HG02588 (cell line): ENCODE results near the gene GBA2.

Experiments
- ATAC-seq: cut with Tn5 transposase; IDR thresholded peaks from one replicate; pipeline ENCODE4 v1.9.1; 2021; ENCODE audit warnings: mild to moderate bottlenecking, moderate library complexity; ENCODE audit not compliant: unreplicated experiment

The GBA2 gene

DNA sequence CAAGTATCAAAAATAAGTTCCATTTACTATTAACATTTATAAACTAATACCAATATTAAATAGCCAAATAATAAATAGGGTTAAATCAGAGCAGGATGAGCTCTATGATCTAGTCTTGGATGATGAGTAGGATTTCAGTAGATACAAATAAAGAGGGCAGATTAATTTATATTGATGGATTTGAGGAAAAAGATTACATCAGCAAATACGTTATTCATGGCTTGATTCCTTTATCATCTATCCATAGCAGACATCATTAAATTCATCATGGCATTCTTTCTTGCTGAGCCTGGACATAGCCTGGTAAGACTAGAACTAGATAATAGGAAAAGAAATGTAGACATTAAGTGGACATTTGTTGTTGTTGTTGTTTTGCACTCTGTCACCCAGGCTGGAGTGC is 18.4 kb upstream of the GBA2 start:
- no peak for ATAC-seq

DNA sequence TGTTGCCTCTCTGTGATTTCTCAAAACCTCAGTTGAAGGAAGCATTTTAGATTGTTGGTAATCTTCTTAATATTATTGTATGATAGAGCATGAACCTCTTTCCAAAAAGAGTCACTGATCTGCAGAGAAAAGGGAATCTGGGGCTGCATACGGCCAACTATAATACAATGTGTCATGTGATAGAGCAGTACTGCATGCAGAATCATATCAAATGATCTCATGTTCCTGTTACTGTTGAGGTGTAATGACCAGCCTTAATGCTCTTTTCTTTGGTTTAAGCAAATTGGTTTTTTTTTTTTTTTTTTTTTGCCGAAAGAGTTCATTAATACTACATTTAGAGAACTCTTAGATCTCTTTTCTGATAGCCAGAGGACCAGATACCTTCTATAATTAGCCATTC is 18.0 kb upstream of the GBA2 start:
- no peak for ATAC-seq

DNA sequence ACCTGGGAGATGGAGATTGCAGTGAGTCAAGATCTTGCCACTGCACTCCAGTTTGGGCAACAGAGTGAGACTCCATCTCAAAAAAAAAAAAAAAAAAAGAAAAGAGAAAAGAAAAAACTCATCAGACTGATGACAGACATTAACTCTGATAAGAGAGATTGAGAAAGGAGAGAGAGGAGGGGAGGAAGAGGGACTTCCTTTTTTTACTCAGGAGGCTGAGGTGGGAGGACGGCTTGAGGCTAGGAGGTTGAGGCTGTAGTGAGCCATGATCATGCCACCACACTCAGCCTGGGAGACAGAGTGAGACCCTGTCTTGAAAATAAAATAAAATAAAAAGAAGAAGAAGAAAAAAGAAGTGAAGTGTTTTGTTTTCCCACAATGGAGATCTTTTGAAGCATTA is 14.8 kb upstream of the GBA2 start:
- ATAC-seq = no peak

DNA sequence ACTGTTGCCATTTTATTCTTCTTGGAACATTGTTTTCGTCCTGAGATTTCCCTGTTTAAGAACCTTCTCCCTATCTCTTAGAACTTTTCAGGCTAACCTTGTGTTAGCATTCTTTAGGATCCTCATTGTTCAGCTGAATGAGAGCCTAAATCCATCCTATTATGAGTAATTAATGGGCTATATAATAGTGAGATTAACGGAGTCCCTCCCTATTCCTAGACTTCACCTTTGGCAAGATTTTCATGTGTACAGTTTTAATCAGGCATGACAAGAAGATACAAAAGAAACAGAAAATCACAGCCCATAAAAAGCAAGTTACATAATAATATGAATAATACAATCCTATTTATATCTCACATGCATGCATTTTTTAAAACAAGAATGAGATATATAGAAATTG is 14.2 kb upstream of the GBA2 start:
- ATAC-seq = no peak

DNA sequence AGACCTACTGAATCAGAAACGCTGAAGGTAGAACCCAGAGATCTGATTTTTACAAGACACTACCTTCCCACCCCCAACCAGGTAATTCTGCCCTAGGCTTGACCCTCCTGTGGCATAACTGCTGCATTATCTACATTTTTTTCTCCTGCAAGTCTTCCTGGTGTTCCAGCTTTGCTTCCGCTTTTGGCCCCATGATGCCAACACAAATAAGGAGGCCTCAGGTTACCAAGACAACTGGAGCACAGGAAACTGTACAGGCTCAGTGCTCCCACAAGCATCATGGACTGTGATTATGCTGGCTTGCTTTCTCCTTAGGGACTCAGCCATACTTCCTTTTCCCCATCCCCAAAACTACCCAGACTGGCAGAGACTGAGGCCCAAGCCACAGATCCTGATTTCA is 11.6 kb upstream of the GBA2 start:
- no peak for ATAC-seq

DNA sequence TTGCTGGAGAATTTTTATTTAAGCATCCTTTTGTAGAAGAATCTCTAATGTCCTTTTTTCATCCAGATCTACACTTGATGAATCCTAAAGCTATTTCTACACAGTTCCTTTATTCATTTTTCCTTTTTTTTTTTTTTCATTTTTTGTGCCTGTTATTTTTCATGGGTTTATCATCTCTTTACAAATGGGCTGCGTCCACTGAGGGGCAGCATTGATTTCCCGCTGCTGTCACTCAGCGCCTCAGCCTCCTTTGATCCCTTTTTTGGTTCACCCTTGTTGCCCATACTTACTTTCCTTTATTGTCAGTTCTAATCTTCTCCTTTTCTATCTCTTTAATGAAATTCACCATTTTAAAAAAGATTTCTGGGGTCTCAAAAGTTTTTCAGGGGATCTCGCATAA is 10.8 kb upstream of the GBA2 start:
- ATAC-seq = no peak

DNA sequence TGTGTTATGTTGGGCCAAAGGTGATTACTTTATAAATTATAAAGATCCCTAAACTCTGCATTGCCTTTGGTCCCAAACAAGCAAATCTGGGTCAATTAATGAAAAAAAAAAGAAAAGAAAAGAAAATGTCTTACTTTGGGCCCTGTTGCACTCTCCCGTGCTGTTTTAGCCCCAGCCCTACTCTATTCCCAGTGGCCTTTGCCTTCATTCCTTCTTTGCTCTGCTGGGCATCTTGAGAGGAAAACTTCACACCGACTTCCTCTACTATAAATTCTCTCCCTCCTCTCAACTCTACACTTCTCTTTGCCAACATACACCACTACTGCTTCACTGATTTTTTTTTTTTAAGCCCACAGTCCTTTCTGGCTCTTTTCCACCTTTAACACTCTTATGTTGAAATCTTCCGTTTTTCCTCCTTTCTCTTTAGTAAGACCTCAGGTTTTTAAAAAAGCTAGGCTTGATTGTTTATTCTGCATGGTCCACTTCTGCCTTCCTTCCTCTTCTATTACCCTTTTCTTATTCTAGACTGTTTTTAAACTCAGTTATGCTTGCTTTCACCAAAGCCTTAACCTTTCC is 9.5 kb upstream of the GBA2 start:
- no peak for ATAC-seq

DNA sequence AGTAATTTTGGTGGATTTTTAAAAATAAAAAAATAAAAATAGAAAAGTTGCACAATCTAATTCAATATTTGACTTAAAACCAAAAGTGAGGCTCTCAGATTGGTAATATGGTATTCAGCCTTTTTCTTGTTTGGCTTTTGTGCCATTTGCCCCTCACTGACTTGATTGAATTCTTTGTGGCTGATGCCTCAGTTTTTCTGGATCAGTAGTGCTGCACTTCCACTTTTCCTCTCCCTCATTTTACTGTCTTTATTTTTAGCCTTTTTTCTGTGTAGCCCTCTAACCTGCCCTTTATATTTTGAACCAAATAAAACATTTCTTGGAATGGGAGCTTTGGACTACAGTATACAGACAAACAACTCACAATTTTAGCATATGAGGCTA is 8.9 kb upstream of the GBA2 start:
- ATAC-seq = no peak

DNA sequence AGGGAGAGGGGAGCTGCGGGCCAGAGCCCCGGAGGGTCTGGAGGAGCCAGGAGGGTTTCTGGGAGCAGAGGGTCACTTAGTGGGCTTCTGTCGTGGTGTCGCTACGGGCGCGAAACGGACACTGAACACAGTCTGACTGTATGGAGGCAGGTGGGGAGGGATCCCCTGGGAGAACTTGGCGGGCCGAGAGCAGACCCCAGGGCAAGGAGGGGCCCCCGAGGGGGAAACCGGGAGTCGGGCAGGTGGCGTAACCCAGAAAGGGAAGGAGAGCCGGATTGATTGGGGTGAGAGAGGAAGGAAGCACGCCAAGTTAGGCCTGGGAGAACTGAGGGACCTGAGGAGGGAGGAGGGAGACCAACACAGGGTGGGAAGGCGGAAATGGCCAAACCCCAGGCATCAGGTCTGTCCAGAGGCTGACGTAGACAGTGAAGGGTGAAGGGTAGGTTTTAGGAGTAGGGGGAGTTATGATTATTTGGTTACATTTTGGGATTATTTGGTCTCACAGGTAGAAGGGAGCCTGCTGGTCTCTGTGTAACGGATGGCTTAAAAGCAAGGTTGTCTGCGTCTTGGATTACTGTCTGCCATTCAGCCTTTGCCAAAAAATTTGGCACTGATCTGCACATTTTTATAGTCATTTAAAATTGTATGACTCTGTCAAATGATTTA is 8.3 kb upstream of the GBA2 start:
- ATAC-seq = peak; percentile 45

DNA sequence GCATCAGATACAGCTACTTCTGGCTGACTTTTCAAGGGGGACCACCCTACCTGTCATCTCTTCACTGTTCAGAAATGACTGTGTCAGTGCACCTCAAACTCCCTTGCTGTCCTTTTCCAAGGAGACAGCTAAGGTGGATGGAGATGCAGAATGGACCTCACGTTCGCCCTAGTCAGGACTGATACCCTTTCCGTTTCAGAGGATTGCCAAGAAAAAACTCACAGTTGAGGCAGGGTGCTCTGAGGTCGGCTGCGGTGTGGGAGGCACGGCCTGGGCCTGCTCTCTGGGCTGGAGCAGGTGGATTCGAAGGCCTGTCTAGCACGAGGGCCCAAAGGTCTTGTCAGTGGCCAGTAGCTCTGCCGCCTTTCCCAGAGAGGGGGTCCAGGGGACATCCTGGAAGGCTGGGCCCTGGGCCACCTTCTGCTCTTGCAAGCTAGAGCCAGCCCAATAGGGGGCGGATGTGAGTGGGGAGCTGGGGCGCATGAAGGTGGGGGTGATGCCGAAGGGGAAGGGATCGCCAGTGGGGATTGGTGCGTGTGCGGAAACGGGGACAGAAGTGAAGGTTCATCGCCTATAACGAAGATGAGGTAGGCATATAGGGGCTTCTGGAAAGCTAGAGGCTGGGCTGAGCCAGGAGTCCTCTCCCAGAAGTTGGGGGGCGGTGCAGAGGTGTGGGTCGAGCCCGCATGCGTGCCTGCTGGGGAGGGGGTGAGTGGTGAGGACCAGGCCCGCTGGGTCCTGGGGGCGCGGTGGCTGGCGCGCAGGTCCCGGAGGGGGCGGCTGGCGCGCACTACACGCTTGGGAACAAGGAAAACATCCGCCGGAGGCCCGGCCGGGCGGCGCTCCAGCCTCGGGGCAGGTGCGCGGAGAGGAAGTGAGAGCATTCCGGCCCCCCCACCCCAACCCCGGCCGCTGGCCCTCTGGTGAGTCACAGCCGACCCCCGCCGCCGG is 7.5 kb upstream of the GBA2 start:
- peak; percentile 61 for ATAC-seq

DNA sequence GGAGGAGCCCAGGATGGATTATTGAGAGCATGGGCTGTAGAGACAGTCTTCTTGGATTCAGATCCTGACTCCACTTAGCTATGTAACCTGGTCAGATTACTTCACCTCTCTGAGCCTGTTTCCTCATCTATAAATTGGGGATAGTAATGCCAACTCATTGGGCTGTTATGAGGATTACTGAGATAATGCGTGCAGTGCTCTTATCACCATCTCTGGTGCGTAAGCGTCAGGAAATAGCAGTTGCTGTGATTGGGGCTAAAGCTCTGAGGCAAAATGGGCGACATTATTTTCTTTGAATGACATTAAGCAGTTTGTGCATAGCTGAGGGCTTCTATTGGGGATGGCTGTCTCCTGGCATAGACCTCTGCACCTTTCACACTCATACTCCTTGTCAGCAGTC is 6.0 kb upstream of the GBA2 start:
- no peak for ATAC-seq

DNA sequence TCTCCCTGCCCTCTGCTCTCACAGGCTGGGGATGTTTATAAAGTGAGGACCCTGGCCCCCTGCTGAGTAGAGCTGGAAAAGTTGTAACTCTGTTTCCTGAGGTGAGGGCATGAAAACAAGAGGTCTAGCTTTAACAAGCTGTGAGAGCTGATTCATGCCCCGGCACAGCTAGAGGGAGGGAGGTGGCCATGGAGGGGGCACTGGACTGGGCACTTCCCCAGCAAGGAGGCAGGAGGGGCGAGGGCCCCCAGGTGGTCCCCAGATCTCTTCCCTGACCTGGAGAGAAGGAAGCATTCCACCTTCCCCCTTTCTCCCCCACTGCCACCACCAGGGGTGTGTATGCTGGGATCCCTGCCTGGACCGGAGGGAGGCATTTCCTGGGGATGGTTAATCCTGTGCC is 5.2 kb upstream of the GBA2 start, which contains the start of gene MSMP:
Gene MSMP (minus strand): TSS at position 13 of the 400 bp plus-strand sequence. CDS start 147 bp downstream, outside the sequence.
- no peak for ATAC-seq

DNA sequence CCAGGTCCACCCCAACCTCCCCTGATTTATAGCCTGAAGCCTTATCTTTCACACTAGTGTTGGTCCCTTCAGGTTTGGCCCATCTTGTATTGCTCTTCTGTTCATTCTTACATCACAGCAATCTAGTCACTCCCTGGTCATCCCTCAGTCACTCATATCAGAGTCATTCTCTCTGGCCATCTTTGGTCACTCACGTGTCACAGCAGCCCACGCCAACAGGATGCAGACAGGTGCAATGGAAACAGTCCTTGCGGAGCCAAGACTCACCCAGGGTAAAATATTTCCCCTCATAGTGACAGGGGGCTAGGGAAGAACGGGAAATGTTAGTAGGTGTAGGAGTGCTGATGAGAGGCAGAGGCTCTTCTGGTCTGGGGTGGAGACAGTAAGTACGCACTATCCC is 4.4 kb upstream of the GBA2 start:
- no peak for ATAC-seq

DNA sequence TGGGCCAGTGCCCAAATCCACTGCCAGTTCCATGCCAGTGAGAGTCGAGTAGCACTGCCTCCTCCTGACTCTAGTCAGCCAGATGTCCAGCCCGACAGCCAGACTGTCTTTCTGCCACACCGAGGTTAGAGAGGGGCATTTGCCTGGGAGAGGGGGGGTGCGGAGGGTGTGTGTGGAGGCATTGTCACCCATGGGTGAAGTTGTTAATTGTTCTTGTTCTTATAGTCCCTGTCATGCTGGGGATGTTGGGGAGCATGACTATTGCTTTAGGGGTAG is 1.2 kb upstream of the GBA2 start:
- no peak for ATAC-seq

DNA sequence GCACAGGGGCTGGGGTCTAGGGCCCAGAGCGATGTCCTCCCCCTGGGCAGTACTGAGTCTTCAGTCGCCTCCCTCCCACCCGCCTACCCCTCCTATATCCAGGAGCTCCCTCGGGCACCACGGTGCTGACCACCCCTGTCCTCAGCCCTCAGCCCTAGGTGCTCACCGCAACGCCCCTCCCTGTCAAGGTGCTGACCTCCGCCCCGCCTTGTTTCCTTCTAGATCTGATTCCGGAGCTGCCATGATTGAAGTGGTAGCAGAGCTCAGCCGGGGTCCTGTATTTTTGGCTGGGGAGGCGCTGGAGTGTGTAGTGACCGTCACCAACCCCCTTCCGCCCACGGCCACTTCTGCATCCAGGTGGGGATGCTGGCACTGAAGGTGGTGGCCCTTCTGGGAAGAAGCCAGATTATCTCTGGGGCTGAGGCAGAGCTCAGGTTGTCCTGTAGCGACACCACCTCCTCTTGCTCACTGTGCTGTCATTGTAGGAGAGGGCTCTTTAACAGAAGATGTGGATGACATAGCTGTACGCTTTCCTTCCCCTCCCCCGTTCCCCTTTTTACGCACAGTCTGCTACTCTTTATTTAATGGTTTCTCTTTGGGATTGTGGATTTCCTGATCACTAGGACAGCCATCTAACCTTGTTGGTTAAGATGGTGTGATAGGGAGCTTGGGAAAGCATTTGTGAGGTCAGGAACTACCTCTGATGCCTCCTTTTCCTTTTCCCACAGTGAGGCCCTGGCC is 657 bp upstream of the GBA2 start:
- peak; percentile 21 for ATAC-seq

DNA sequence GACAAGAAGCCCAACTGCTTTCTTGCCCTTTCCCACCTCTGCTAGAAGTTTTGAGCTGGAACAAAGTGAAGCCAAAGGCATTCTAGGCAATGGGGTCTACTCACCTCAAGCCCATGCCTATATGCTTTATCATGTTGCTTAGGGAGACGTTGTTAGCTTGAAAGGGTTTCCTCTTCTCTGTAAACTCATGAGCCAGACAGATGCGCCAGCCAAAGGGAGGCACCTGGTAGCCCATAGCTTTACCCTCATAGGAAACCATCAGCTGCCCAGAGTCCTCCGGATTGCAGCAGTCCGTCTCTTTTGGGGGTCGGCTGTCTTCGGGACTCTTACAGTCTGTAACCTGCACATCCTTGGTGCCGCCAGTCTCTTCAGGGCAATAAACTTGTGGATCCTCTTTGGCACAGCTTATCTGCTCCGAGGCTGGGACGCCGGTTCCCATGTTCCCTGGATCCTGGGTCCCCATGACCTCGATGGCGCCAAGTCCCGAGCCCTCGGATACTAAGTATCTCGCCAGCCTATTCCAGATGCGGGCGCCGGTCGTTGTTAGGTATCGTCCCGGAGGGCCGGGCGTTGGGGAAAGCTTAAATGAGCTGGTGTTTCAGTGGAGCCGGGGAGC is 678 bp downstream of the GBA2 start:
- ATAC-seq = no peak

DNA sequence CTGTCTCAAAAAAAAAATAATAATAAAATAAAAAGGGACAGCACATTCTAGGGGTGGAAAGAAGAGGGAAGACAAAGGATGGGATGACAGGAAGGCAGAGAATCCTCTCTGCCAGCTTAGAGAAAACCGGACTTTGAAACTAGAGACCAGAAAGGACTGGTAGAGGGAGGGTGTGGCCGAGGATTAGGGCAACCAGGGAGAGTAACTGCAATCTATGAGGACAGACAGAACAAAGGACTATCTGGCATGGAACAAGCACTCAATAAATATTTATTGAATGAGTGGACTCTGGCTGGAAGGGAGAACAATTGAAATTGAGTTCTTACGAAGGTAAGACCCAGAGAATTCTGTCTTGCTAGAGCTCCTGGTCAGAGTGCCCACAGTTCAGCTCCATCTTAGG is 2.4 kb downstream of the GBA2 start:
- no peak for ATAC-seq

DNA sequence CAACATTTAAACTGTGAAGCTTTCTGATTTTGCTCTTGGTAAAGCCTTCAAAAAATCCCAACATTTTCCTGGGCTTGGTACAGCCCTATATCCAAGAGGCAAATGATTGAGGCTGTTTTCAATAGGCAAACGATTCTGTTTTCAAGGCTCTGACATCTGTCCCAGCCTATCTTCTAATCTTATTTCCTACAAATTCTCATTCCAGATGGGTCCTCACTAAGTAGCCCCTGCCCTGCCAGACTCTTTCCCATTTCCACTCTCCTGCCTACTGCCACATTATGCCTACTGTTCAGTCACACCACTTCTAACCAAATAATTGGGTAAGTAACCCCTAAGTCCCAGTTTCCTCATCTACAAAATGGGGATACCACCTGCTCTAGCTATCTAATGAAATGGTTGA is 3.5 kb downstream of the GBA2 start:
- no peak for ATAC-seq

DNA sequence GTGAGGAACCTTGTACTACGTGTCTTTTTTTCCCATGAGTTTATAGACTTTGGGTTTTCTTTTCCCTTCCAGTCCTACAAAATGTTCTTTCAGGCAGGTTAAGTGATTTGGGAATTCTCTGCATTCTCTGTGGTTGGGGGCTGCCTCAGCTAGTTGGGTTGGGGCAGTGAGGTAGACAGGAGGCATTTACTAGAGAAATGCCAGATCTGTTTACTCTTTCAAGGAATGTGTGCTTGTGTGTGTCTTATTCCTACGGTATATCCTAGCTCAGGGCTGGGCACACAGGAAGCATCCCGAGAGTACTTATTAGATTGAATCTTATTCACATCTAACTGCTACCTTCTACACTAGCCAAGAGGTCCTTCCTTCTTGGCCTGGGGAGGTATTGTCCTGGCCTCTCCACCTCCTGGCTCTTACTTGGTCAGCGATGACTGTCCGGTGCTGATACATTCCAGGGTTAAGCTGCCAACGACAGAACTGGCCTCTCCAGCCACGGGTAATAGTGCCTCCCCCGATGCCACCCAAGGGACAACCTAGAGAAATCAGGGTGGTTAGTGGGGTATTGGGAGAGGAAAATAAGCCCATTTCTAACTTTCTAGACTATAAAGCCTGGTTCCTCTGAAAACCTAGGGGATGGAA is 5.0 kb downstream of the GBA2 start:
- ATAC-seq = no peak

DNA sequence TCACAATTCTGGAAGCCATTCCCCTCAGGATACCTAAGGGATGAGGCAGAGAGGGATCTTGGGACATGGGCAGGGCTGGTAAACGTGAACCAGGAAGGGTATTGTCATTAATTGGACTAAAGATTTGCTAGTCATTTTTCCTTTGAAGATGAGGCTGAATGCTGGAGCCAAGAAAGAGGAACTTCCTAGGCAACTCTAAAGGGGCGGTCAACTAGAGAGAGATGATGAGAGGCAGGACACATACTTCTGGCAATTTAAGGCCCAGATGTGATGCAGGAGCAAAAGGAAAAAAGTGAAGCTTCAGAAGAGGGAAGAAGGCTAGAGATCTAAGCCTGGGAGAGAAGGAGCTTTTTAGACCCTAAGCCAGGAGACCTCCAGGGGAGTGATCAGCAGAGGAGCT is 5.6 kb downstream of the GBA2 start:
- no peak for ATAC-seq

DNA sequence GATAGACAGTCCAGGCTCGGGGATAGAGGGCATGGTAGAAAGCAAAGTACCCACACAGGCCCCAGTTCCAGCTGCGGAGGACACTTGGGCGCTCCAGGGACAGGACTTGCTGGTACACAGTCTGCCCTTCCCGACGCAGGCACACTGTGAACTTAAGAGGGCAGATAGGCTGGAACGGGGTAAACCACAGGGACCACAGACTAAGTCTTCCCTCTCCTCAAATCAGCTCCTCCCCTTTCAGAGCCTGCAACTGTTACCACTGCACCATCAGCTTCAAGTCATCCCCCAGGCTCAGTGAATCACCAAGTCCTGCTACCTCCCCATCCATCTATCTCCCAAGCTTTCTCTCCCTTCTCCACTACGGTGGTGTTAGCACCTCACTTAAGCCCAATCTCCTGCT is 7.3 kb downstream of the GBA2 start:
- no peak for ATAC-seq
